Cardiac fibroblast (primary cell): ENCODE results near the gene SCN4A.
A peak's percentile ranks its signal among the peaks of the same experiment; 100 is the strongest.
"Not testable (repeated sequence)": the region's sequence is repeated elsewhere in the genome, so short reads cannot be mapped to it uniquely, and the experiment has no call there.

Experiments
- DNase-seq, 2 donors: peaks; one replicate each; pipeline versions ENCODE4 v3.0.0 to v3.0.0-alpha.2; 2010; ENCODE audit warnings: low read depth in 2 of 2
- H3K4me3 ChIP-seq, 2 donors: replicated peaks in 1 of 2; 1 replicate in 1 of 2; 2 replicates in 1 of 2; pipeline ENCODE4 v1.5.1; 2011; ENCODE audit warnings: low read depth in 2 of 2, low read length in 2 of 2, mild to moderate bottlenecking in 2 of 2, moderate library complexity in 1 of 2
- CTCF ChIP-seq: IDR thresholded peaks from one replicate; pipeline ENCODE4 v1.5.1; 2011; ENCODE audit warnings: low read depth, mild to moderate bottlenecking, low read length, inconsistent platforms

The SCN4A gene

GRCh38 chr17:64009571-64010402, 37.1 kb upstream of the SCN4A start:
- no peak overlapping the region for H3K4me3 ChIP-seq
- DNase-seq = peak in 1 of 2 donors; percentile 67
- no peak for TF ChIP-seq CTCF

- no peak overlapping the region for H3K4me3 ChIP-seq
- no peak for DNase-seq
- TF ChIP-seq CTCF = no peak
Measured at GRCh38 chr17:64008830-64009229, 36.1 kb upstream of the SCN4A start.

GRCh38 chr17:64008346-64008745, 35.6 kb upstream of the SCN4A start:
- TF ChIP-seq CTCF = no peak
- no peak overlapping the region for H3K4me3 ChIP-seq
- no peak for DNase-seq

GRCh38 chr17:64007838-64008282, 35.1 kb upstream of the SCN4A start:
- no peak for DNase-seq
- TF ChIP-seq CTCF = no peak
- no peak overlapping the region for H3K4me3 ChIP-seq

- DNase-seq, H3K4me3 ChIP-seq: not testable (repeated sequence)
Measured at GRCh38 chr17:64007089-64007837, 34.5 kb upstream of the SCN4A start.

- H3K4me3 ChIP-seq = no peak overlapping the region
- no peak for TF ChIP-seq CTCF
- peak in 1 of 2 donors; percentile 70 for DNase-seq
Measured at GRCh38 chr17:64006361-64007088, 33.8 kb upstream of the SCN4A start.

GRCh38 chr17:64005734-64006167, 33.0 kb upstream of the SCN4A start:
- DNase-seq = no peak
- TF ChIP-seq CTCF = no peak
- no peak overlapping the region for H3K4me3 ChIP-seq
